ENCODE results near the gene SCFD2. TPM values are rescaled to one million over a fixed set of nuclear protein-coding genes. Genes with fewer than 3 reads are reported as not detected.

SCFD2 gene
- total RNA-seq, 1 donor from 2014 or later, result 14.3 TPM

DNA sequence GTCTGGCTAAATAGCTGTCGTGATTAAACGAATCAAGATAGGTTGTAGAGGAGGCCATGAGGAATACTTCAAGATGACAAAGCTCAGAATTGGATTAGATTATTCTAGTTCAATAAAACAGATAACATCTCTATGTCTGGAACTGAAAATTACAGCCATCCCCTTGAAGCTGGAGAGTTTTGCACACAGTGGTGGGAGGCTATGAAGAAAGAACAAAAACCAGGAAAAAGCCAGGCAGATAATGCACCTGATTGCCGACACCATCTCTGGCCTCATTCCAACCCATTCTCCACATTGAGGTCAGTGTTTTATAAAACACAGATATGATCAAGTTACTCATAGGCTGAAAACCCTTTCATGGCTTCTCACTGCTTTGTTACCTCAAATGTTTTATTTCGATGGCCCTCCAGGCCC, 315.5 kb downstream of the SCFD2 start:
- Histone ChIP-seq H3K27me3 (no peaks in the 10 kb centered on the region), H3K9me3 (no peaks in the 10 kb centered on the region), H3K4me3 (no peak overlapping the region), H3K36me3 (no peaks in the 10 kb centered on the region), H3K27ac (no peak overlapping the region), H3K4me1 (no peaks in the 10 kb centered on the region)
- DNase-seq (no peak), ATAC-seq (no peak)
- intact Hi-C loops (cut with DNase I), result no loop called here
- TF ChIP-seq, protein P1, sequence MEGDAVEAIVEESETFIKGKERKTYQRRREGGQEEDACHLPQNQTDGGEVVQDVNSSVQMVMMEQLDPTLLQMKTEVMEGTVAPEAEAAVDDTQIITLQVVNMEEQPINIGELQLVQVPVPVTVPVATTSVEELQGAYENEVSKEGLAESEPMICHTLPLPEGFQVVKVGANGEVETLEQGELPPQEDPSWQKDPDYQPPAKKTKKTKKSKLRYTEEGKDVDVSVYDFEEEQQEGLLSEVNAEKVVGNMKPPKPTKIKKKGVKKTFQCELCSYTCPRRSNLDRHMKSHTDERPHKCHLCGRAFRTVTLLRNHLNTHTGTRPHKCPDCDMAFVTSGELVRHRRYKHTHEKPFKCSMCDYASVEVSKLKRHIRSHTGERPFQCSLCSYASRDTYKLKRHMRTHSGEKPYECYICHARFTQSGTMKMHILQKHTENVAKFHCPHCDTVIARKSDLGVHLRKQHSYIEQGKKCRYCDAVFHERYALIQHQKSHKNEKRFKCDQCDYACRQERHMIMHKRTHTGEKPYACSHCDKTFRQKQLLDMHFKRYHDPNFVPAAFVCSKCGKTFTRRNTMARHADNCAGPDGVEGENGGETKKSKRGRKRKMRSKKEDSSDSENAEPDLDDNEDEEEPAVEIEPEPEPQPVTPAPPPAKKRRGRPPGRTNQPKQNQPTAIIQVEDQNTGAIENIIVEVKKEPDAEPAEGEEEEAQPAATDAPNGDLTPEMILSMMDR (IDR thresholded peaks at IDR 0.05), result no peak

DNA sequence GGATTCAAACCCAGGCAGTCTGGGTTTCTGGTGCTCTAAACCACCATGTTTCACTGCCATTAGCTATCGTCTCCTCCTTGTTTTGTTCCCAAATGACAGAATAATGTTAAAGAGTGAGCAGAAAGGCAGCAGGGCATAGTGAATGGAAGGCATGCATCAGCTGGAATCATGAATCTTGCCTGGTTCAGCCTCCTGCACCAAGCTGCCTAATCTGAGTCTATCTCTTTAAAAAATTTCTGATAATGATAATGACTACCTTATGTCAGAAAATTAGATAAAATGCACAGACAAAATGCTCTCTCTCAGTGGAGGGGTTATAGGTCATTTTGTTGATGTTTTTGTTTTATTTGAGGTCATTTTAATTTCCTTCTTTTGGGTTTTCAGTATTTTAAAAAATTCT, 316.3 kb downstream of the SCFD2 start:
- Histone ChIP-seq H3K9me3 (no peaks in the 10 kb centered on the region), H3K27ac (no peak overlapping the region), H3K27me3 (no peaks in the 10 kb centered on the region), H3K36me3 (no peaks in the 10 kb centered on the region), H3K4me1 (no peaks in the 10 kb centered on the region), H3K4me3 (no peak overlapping the region)
- no peak for ATAC-seq
- TF ChIP-seq, protein P1 (IDR thresholded peaks at IDR 0.05), result no peak
- intact Hi-C loops (cut with DNase I), result no loop called here
- no peak for DNase-seq

DNA sequence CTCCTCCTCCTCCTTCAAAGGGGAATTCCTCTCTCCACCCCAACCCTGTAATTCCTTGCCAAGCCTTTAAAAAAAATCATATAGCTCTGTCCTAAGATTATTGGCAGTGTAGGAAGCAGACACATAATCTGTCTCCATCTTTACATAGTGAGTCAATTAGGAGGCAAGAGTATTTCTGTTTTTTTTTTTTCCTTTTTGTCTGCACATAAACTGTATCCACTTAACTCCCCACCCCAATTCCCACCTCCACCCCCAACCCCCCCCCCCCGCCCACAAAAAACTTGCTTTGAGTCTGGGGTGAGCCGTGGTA, 321.3 kb downstream of the SCFD2 start:
- ATAC-seq, result no peak
- no peaks in the 10 kb centered on the region for H3K4me1 ChIP-seq
- DNase-seq, result no peak
- no peak overlapping the region for H3K4me3 ChIP-seq
- H3K27ac ChIP-seq, result no peak overlapping the region
- H3K36me3 ChIP-seq, result no peaks in the 10 kb centered on the region
- no peaks in the 10 kb centered on the region for H3K9me3 ChIP-seq
- intact Hi-C loops (cut with DNase I), result no loop called here
- H3K27me3 ChIP-seq, result no peaks in the 10 kb centered on the region
- TF ChIP-seq, protein P1 (IDR thresholded peaks at IDR 0.05), result no peak

DNA sequence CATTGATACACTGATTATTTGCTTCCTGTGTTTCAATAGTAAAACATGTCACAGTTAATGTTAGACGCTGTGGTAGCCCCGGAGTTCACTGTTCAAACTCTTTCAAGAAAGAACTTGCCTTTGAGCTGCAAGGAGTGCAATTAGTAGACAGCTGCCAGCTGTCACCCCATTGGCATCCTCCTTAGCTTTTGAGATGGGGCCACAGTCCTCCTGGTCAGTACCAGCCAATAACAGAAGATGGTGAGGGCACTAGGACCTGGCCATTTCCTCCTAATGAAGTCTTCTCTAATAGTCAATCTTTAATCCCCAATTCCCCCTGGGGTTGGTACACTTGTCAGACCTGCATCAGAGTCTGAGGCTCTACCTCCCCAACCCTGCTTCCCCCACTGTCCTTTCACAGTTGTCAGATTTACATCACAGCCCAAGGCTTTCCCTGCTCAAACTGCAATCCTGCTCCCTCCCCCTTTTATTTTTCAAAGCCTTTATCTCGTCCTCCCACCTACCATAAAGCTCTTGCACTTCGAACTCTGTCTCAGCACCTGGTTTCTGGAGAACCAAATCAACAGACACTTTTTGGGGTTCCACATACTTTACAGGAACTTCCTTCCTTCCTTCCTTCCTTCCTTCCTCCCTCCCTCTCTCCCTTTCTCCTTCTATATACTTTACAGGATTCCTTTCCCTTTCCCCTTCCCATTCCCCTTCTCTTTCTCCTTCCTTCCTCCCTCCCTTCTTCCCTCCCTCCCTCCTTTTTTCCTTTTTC, 321.8 kb downstream of the SCFD2 start:
- intact Hi-C loops (cut with DNase I), result no loop called here
- H3K27ac ChIP-seq, result no peak overlapping the region
- H3K4me3 ChIP-seq, result no peak overlapping the region
- DNase-seq (no peak), ATAC-seq (no peak)
- TF ChIP-seq, protein P1 (IDR thresholded peaks at IDR 0.05), result no peak
- H3K27me3 ChIP-seq, result no peaks in the 10 kb centered on the region
- no peaks in the 10 kb centered on the region for H3K9me3 ChIP-seq
- no peaks in the 10 kb centered on the region for H3K4me1 ChIP-seq
- no peaks in the 10 kb centered on the region for H3K36me3 ChIP-seq

DNA sequence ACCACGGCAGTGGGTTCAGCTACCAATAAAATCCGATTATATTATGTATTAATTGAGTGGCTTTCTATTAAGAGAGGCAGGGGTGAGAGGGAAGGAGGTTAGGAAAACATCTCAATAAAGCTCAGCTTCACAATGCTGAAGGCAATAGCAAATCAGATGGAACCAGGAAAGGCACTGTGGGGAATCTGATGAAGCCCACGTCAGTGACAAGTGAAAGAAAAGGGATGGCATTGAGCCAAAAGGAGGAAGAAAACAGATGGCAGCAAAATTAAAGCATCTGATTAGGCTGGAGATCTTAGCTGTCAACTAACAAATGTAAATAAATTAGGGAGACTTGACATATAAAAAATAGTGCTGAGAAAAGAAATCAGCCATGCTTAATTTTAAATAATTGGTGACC, 322.8 kb downstream of the SCFD2 start:
- TF ChIP-seq, protein P1 (IDR thresholded peaks at IDR 0.05), result no peak

DNA sequence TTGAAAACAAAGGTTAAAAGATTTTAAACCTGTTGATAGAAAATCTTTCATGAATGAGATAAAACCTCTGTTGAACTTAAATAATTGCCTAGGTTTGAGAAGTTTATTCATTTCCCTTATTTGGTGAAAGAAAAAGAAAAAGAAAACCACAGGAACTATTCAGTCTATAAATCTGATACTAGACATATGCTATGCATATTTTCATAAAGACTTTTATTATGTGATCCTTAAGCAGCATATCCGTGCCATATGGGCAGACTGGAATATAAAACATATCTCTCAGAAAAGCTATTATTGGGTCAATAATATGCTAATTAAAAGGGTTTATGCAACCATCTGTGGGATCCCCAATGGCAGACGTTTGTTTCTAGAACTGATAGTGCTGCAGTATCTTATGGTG, 325.0 kb downstream of the SCFD2 start:
- H3K4me1 ChIP-seq, result no peaks in the 10 kb centered on the region
- H3K27me3 ChIP-seq, result no peaks in the 10 kb centered on the region
- H3K9me3 ChIP-seq, result no peaks in the 10 kb centered on the region
- no peak overlapping the region for H3K27ac ChIP-seq
- TF ChIP-seq, protein P1 (IDR thresholded peaks at IDR 0.05), result no peak
- no peak overlapping the region for H3K4me3 ChIP-seq
- intact Hi-C loops (cut with DNase I), result no loop called here
- ATAC-seq (no peak), DNase-seq (no peak)
- no peaks in the 10 kb centered on the region for H3K36me3 ChIP-seq

More for the DNA sequence above, 322.8 kb downstream of the SCFD2 start:
- DNase-seq (no peak), ATAC-seq (no peak)
- Histone ChIP-seq H3K4me3 (no peak overlapping the region), H3K27ac (no peak overlapping the region), H3K27me3 (no peaks in the 10 kb centered on the region), H3K4me1 (no peaks in the 10 kb centered on the region), H3K36me3 (no peaks in the 10 kb centered on the region), H3K9me3 (no peaks in the 10 kb centered on the region)
- intact Hi-C loops (cut with DNase I), result no loop called here
